ENCODE data around the gene PKP4. TPM values are rescaled to one million over a fixed set of nuclear protein-coding genes. Genes with fewer than 3 reads are reported as not detected.
"Not testable (repeated sequence)": the region's sequence is repeated elsewhere in the genome, so short reads cannot be mapped to it uniquely, and the experiment has no call there.

Gene PKP4
- total RNA-seq, 1 donor from 2014 or later = 60.8 TPM

DNA sequence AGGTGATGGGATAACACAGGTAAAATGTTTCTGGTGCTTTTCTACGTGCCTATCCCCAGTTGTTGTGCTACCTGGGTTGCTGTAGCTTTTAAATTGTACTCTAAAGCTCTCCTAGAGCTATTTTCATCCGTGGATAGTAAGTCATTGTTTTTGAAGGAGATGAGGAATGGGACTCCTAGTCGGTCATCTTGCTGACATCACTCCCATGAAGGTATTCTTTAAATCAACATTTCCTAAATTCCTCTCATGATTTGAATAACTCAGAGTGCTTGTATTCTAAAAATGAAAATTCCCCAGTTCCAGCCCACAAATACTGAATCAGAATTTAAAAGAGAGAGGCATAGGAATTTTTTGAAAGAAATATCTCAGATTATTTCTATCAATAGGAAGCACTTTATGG is 44.5 kb upstream of the PKP4 start:
- DNase-seq (ENCODE audit: low spot score in 2 of 2) = no peak
- intact Hi-C loops (cut with DNase I) = no loop called here
- no peak overlapping the region for H3K4me3 ChIP-seq
- no peak overlapping the region for H3K27ac ChIP-seq
- H3K4me1 ChIP-seq = no peaks in the 10 kb centered on the region
- no peaks in the 10 kb centered on the region for H3K36me3 ChIP-seq
- H3K27me3 ChIP-seq = no peaks in the 10 kb centered on the region
- TF ChIP-seq, protein P1, sequence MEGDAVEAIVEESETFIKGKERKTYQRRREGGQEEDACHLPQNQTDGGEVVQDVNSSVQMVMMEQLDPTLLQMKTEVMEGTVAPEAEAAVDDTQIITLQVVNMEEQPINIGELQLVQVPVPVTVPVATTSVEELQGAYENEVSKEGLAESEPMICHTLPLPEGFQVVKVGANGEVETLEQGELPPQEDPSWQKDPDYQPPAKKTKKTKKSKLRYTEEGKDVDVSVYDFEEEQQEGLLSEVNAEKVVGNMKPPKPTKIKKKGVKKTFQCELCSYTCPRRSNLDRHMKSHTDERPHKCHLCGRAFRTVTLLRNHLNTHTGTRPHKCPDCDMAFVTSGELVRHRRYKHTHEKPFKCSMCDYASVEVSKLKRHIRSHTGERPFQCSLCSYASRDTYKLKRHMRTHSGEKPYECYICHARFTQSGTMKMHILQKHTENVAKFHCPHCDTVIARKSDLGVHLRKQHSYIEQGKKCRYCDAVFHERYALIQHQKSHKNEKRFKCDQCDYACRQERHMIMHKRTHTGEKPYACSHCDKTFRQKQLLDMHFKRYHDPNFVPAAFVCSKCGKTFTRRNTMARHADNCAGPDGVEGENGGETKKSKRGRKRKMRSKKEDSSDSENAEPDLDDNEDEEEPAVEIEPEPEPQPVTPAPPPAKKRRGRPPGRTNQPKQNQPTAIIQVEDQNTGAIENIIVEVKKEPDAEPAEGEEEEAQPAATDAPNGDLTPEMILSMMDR (IDR thresholded peaks at IDR 0.05) = no peak
- H3K9me3 ChIP-seq = peaks cover 0 to 32% of the 10 kb centered on the region in 2 donors

DNA sequence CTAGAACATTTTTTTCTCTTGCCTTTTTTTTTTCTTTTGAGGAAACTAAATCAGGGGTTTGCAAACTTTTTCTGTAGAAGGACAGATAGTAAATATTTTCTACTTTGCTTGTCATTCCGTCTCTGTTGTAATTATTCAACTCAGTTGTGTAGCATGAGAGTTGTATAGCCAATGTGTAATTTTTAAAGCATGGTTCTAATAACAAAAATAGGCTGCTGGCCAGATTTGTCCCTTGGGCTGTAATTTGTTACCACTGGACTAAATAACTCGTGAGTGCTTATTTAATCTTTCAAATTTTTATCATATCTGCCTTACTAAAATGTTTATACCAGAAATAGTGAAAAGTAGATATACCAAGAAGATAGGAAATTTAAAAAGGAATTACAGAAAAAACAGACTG is 43.2 kb upstream of the PKP4 start:
- H3K27ac ChIP-seq = no peak overlapping the region
- no peak overlapping the region for H3K4me3 ChIP-seq
- no peaks in the 10 kb centered on the region for H3K4me1 ChIP-seq
- H3K9me3 ChIP-seq = peaks cover 0 to 32% of the 10 kb centered on the region in 2 donors
- no peaks in the 10 kb centered on the region for H3K36me3 ChIP-seq
- TF ChIP-seq, protein P1 (IDR thresholded peaks at IDR 0.05) = no peak
- DNase-seq (ENCODE audit: low spot score in 2 of 2) = no peak
- intact Hi-C loops (cut with DNase I) = no loop called here
- no peaks in the 10 kb centered on the region for H3K27me3 ChIP-seq

DNA sequence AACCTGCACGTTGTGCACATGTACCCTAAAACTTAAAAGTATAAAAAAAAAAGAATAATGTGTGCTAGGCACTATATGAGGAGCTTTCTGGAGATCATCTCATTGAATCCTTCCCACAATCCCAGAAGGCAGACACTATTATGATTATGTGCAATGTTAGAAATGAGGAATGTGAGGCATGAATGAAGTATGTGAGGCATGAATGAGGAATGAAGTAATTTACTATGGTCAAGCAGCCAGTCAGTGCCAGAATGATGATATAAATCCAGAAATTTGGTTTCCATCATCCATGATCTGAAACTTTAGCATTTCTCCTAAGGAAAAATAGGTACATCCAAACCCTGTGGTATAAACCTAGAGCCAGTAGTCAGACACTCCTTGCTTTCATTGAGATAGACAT is 42.2 kb upstream of the PKP4 start:
- Histone ChIP-seq H3K4me3 (no peak overlapping the region), H3K27me3 (no peaks in the 10 kb centered on the region), H3K27ac (no peak overlapping the region), H3K9me3 (peaks cover 0 to 32% of the 10 kb centered on the region in 2 donors), H3K4me1 (no peaks in the 10 kb centered on the region), H3K36me3 (no peaks in the 10 kb centered on the region)
- TF ChIP-seq, protein P1 (IDR thresholded peaks at IDR 0.05) = no peak
- DNase-seq (ENCODE audit: low spot score in 2 of 2) = no peak
- intact Hi-C loops (cut with DNase I) = no loop called here

DNA sequence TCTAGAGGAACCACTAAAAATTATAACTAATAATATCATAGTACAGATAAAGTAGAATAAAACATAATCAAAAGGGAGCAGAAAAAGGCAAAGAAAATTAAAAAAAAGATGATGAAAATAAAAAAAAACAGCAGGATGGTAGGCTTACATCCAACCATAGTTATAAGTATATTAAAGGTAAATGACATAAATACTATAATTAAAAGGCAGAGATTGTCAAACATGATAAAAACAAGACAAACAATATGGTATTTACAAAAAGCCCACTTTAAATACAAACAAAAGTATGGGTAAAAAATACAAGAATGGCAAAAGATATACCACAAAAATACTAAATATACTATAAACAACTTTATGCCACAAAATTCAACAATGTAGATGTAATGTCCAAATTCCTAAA is 24.6 kb upstream of the PKP4 start:
- TF ChIP-seq, protein P1 (IDR thresholded peaks at IDR 0.05) = no peak
- Histone ChIP-seq H3K27me3 (no peaks in the 10 kb centered on the region), H3K27ac (no peak overlapping the region), H3K36me3 (no peaks in the 10 kb centered on the region), H3K9me3 (peaks cover 0 to 26% of the 10 kb centered on the region in 2 donors), H3K4me3 (no peak overlapping the region), H3K4me1 (no peaks in the 10 kb centered on the region)
- intact Hi-C loops (cut with DNase I) = no loop called here
- DNase-seq (ENCODE audit: low spot score in 2 of 2) = no peak

DNA sequence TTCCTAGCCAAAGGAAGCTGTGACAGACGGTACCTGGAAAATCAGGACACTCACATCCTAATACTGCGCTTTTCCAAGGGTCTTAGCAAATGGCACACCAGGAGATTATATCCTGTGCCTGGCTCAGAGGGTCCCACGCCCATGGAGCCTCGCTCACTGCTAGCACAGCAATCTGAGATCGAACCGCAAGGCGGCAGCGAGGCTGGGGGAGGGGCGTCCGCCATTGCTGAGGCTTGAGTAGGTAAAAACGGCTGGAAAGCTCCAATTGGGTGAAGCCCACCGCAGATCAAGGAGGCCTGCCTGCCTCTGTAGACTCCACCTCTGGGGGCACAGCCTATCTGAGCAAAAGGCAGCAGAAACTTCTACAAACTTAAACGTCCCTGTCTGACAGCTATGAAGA is 23.0 kb upstream of the PKP4 start:
- H3K4me3 ChIP-seq; intact Hi-C loops (cut with DNase I); H3K36me3 ChIP-seq; H3K27ac ChIP-seq; DNase-seq (ENCODE audit: low spot score in 2 of 2); H3K4me1 ChIP-seq; H3K27me3 ChIP-seq: not testable (repeated sequence)
- H3K9me3 ChIP-seq = peaks cover 0 to 26% of the 10 kb centered on the region in 2 donors

DNA sequence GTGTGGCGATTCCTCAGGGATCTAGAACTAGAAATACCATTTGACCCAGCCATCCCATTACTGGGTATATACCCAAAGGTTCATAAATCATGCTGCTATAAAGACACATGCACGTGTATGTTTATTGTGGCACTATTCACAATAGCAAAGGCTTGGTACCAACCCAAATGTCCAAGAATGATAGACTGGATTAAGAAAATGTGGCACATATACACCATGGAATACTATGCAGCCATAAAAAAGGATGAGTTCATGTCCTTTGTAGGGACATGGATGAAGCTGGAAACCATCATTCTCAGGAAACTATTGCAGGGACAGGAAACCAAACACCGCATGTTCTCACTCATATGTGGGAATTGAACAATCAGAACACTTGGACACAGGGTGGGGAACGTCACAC is 17.7 kb upstream of the PKP4 start:
- H3K36me3 ChIP-seq; intact Hi-C loops (cut with DNase I); H3K4me1 ChIP-seq; H3K27me3 ChIP-seq; H3K9me3 ChIP-seq; H3K4me3 ChIP-seq; H3K27ac ChIP-seq; DNase-seq (ENCODE audit: low spot score in 2 of 2): not testable (repeated sequence)

DNA sequence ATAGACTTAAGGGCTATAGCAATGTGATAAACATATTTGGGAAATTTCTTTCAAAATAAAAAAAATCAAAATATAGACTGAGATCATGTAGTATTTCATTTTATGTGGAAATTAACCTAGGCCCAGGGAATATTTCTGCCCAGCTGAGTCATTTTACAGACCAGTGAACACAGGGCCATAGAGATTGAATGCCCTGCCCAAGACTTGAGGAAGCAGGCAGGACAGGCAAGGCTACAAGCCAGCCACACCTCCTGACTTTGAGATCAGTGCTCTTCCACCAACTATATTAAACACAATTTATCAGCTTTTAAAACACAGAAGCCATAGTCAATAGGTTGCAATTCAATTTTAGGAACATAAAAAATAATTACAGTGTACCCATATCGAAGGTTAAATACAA is 13.1 kb upstream of the PKP4 start:
- intact Hi-C loops (cut with DNase I) = no loop called here
- no peaks in the 10 kb centered on the region for H3K36me3 ChIP-seq
- no peak for DNase-seq (ENCODE audit: low spot score in 2 of 2)
- no peak overlapping the region for H3K4me3 ChIP-seq
- H3K9me3 ChIP-seq = no peaks in the 10 kb centered on the region
- TF ChIP-seq, protein P1 (IDR thresholded peaks at IDR 0.05) = no peak
- H3K27me3 ChIP-seq = no peaks in the 10 kb centered on the region
- H3K4me1 ChIP-seq = no peaks in the 10 kb centered on the region
- H3K27ac ChIP-seq = no peak overlapping the region

Data from ascending aorta (tissue), 2 donors.